HG03066 (cell line): Measurements from ENCODE around the gene KLK15.

Experiments
- ATAC-seq: cut with Tn5 transposase; IDR thresholded peaks from one replicate; pipeline ENCODE4 v1.9.1; 2021; ENCODE audit warnings: low read depth; ENCODE audit not compliant: unreplicated experiment

Gene KLK15

GRCh38 chr19:50833117-50833801 lies at the start of gene KLK15:
TSS of gene KLK15 (minus strand) at chr19:50833574. CDS start at chr19:50831492, 2,082 bp downstream.
- ATAC-seq, result no peak

GRCh38 chr19:50882188-50882587 lies 48.8 kb upstream of the KLK15 start:
- ATAC-seq, result no peak

GRCh38 chr19:50880241-50880640 lies 46.9 kb upstream of the KLK15 start:
- no peak for ATAC-seq

- no peak for ATAC-seq
Measured at GRCh38 chr19:50878851-50879250, 45.5 kb upstream of the KLK15 start.

GRCh38 chr19:50877338-50877737 lies 44.0 kb upstream of the KLK15 start:
- no peak for ATAC-seq

GRCh38 chr19:50876456-50876855 lies 43.1 kb upstream of the KLK15 start:
- ATAC-seq, result no peak

- ATAC-seq, result no peak
Measured at GRCh38 chr19:50875795-50876422, 42.5 kb upstream of the KLK15 start.

- ATAC-seq, result no peak
Measured at GRCh38 chr19:50874211-50874610, 40.8 kb upstream of the KLK15 start.

- ATAC-seq, result no peak
Measured at GRCh38 chr19:50873056-50873455, 39.7 kb upstream of the KLK15 start, which contains the start of gene KLK2. TSS of gene KLK2 (plus strand) at chr19:50873439. CDS start at chr19:50873474, 35 bp downstream.

- ATAC-seq, result no peak
Measured at GRCh38 chr19:50870417-50871089, 37.2 kb upstream of the KLK15 start.

- ATAC-seq, result no peak
Measured at GRCh38 chr19:50869479-50869878, 36.1 kb upstream of the KLK15 start.

GRCh38 chr19:50861496-50862286 lies 28.3 kb upstream of the KLK15 start:
- no peak for ATAC-seq

GRCh38 chr19:50861010-50861409 lies 27.6 kb upstream of the KLK15 start:
- ATAC-seq, result no peak

- ATAC-seq, result no peak
Measured at GRCh38 chr19:50859849-50860248, 26.5 kb upstream of the KLK15 start.

- no peak for ATAC-seq
Measured at GRCh38 chr19:50858886-50859285, 25.5 kb upstream of the KLK15 start.

- ATAC-seq, result no peak
Measured at GRCh38 chr19:50857366-50857765, 24.0 kb upstream of the KLK15 start.

- ATAC-seq, result no peak
Measured at GRCh38 chr19:50854636-50855410, 21.4 kb upstream of the KLK15 start, which contains the start of gene KLK3. TSS of gene KLK3 (plus strand) at chr19:50854915. CDS start at chr19:50854956, 41 bp downstream.

GRCh38 chr19:50851620-50852019 lies 18.2 kb upstream of the KLK15 start:
- no peak for ATAC-seq

- ATAC-seq, result no peak
Measured at GRCh38 chr19:50850738-50851137, 17.4 kb upstream of the KLK15 start.
